Activated B cell treated with CpG ODN at 0.5 μM for 24 hours (primary cell): ENCODE measurements around the gene TUBB3. TPM values are rescaled to one million over a fixed set of nuclear protein-coding genes. Genes with fewer than 3 reads are reported as not detected.

Experiments used
- ATAC-seq: fragments of 200-7000 bp; cut with Tn5 transposase; one replicate; pipeline ENCODE4 v1.10.0; 2021; ENCODE audit warnings: low read depth, mild to moderate bottlenecking, moderate library complexity
- CTCF ChIA-PET: fragments of 350-600 bp; sonication (Branson Sonifier 250); formaldehyde crosslinking; loops from one replicate; lab custom pipeline; 2021; ENCODE audit warnings: antibody characterized with exemption; lab: Charles Lee
- POLR2A ChIA-PET: fragments of 350-600 bp; sonication (Branson Sonifier 250); formaldehyde crosslinking; loops from one replicate; lab custom pipeline; 2021; ENCODE audit warnings: antibody characterized with exemption; lab: Charles Lee
- DNase-seq: peaks from one replicate; pipeline ENCODE4 v3.0.0; 2022
- H3K27ac Mint-ChIP-seq: one replicate; pipeline ENCODE4 v1.8.0; 2020; ENCODE audit warnings: mixed read lengths
- H3K27me3 Mint-ChIP-seq: one replicate; pipeline ENCODE4 v1.8.0; 2021; ENCODE audit warnings: mixed read lengths
- H3K36me3 Mint-ChIP-seq: one replicate; pipeline ENCODE4 v1.8.0; 2021; ENCODE audit warnings: low read depth, mixed read lengths
- H3K4me1 Mint-ChIP-seq: one replicate; pipeline ENCODE4 v1.8.0; 2021; ENCODE audit warnings: mixed read lengths
- H3K4me3 Mint-ChIP-seq: one replicate; pipeline ENCODE4 v1.8.0; 2020; ENCODE audit warnings: mild to moderate bottlenecking, mixed read lengths
- H3K9me3 Mint-ChIP-seq: one replicate; pipeline ENCODE4 v1.8.0; 2020; ENCODE audit warnings: mixed read lengths
- CTCF ChIP-seq: fragments of 200-600 bp; IDR thresholded peaks from one replicate; pipeline ENCODE4 v1.8.0; 2022; ENCODE audit warnings: antibody characterized with exemption, mild to moderate bottlenecking
- intact Hi-C: fragments of 100-400 bp; cut with micrococcal nuclease; formaldehyde crosslinking; loops from one replicate; pipeline ENCODE4 v1.15.1; 2024
- total RNA-seq: library from RNA; stranded (reverse); gene quantifications from 2 replicates; pipeline ENCODE4 v1.2.3, GENCODE V29; 2022

The TUBB3 gene
- total RNA-seq, 1 donor from 2014 or later, result 0.33 TPM

GRCh38 chr16:89938175-89938885 is 15.2 kb downstream of the TUBB3 start:
- DNase-seq (no peak), ATAC-seq (no peak)
- TF ChIP-seq CTCF, result no peak
- no peaks in the 10 kb centered on the region for H3K4me1 Mint-ChIP-seq
- no peak overlapping the region for H3K4me3 Mint-ChIP-seq
- ChIA-PET POLR2A (no interaction called here), CTCF (no interaction called here)
- intact Hi-C loops, result no loop called here
- H3K9me3 Mint-ChIP-seq, result no peaks in the 10 kb centered on the region
- no peak overlapping the region for H3K27ac Mint-ChIP-seq
- peaks cover 7% of the 10 kb centered on the region for H3K27me3 Mint-ChIP-seq
- H3K36me3 Mint-ChIP-seq, result no peaks in the 10 kb centered on the region

- CTCF ChIA-PET, result interaction anchor here (1.3 kb wide), 1 partner anchor 9 kb away, joined by 3 read pairs; no protein-coding TSS in a partner anchor
- no peak for DNase-seq
- Mint-ChIP-seq H3K27ac (peak overlapping the region; percentile 10), H3K4me3 (no peak overlapping the region), H3K4me1 (peaks cover 38% of the 10 kb centered on the region), H3K36me3 (peaks cover 2% of the 10 kb centered on the region), H3K27me3 (peaks cover 8% of the 10 kb centered on the region), H3K9me3 (no peaks in the 10 kb centered on the region)
- ATAC-seq, result no peak
- no peak for TF ChIP-seq CTCF
- intact Hi-C loops, result loop anchor here (5.0 kb wide), 1 partner anchor 63 kb away; no protein-coding TSS in a partner anchor
- POLR2A ChIA-PET, result interaction anchor here (0.9 to 1.5 kb wide), 2 partner anchors 28 to 34 kb away, joined by 3 to 4 read pairs; no protein-coding TSS in a partner anchor
Observed at GRCh38 chr16:89944773-89945172, 21.6 kb downstream of the TUBB3 start.

- intact Hi-C loops, result loop anchor here (5.0 kb wide), 1 partner anchor 62 kb away; no protein-coding TSS in a partner anchor
- H3K36me3 Mint-ChIP-seq, result peaks cover 2% of the 10 kb centered on the region
- H3K4me1 Mint-ChIP-seq, result peaks cover 46% of the 10 kb centered on the region
- CTCF ChIA-PET, result no interaction called here
- TF ChIP-seq CTCF, result no peak
- peaks cover 8% of the 10 kb centered on the region for H3K27me3 Mint-ChIP-seq
- POLR2A ChIA-PET, result interaction anchor here (0.6 kb wide), 1 partner anchor 88 kb away, joined by 3 read pairs; no protein-coding TSS in a partner anchor
- no peak overlapping the region for H3K4me3 Mint-ChIP-seq
- no peaks in the 10 kb centered on the region for H3K9me3 Mint-ChIP-seq
- no peak overlapping the region for H3K27ac Mint-ChIP-seq
- ATAC-seq, result no peak
- no peak for DNase-seq
Observed at GRCh38 chr16:89945654-89946053, 22.5 kb downstream of the TUBB3 start.

GRCh38 chr16:89946515-89946914 is 23.4 kb downstream of the TUBB3 start:
- ChIA-PET CTCF (no interaction called here), POLR2A (no interaction called here)
- no peak overlapping the region for H3K27ac Mint-ChIP-seq

More at GRCh38 chr16:89946515-89946914, 23.4 kb downstream of the TUBB3 start:
- Mint-ChIP-seq H3K27me3 (peaks cover 8% of the 10 kb centered on the region), H3K4me1 (peaks cover 53% of the 10 kb centered on the region), H3K36me3 (peaks cover 2% of the 10 kb centered on the region), H3K4me3 (no peak overlapping the region), H3K9me3 (no peaks in the 10 kb centered on the region)
- ATAC-seq (no peak), DNase-seq (no peak)
- intact Hi-C loops, result loop anchor here (5.0 kb wide), 1 partner anchor 61 kb away; no protein-coding TSS in a partner anchor
- no peak for TF ChIP-seq CTCF
